GM12875 (cell line): ENCODE measurements around the gene RGS12.

ENCODE experiments used
- H3K4me3 ChIP-seq: one replicate; pipeline ENCODE4 v1.5.1; 2011; ENCODE audit warnings: low read depth, low read length, control low read depth
- TF ChIP-seq, protein P1 (sequence below): IDR thresholded peaks from 2 replicates; pipeline ENCODE4 v1.5.1; 2011; ENCODE audit warnings: low read depth, mild to moderate bottlenecking, control low read depth, inconsistent platforms, low read length, moderate library complexity, borderline replicate concordance; ENCODE audit not compliant: insufficient read depth

Gene RGS12

DNA sequence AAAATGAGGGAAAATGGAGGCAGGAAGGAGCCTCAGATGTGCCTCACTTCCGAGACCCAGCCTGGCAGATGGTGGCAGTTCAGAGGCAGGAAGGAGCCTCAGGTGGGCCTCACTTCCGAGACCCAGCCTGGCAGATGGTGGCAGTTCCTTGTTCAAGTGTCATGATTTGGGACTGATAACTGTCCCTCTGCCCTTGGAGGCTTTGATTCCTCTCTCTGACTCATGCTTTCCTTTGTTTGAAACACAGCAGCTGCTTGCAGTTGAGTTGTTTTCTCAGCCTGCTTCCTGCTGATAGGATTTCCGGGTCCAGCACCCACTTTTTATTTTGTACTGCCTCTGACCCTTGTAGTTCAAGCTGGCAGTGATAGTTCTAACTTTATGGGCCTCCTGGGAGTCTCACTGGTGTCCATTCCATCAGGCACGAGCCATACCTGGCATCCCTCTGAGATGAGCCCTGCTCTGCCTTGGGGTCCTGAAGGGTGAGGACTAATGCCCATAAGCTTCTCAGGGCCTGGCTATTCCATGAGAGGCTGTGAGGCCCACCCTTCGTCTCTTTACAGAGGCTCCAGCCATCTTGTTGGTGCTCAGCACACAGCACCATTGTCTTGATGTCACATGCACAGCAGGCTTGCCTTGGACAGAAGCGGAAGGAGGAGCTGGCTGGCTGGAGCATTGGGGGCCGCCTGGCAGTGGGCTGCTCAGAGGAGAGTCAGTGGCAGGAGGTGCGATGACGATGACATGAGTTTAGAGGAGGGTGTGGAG, 13.0 kb downstream of the RGS12 start:
- H3K4me3 ChIP-seq, result no peak overlapping the region
- TF ChIP-seq, protein P1, sequence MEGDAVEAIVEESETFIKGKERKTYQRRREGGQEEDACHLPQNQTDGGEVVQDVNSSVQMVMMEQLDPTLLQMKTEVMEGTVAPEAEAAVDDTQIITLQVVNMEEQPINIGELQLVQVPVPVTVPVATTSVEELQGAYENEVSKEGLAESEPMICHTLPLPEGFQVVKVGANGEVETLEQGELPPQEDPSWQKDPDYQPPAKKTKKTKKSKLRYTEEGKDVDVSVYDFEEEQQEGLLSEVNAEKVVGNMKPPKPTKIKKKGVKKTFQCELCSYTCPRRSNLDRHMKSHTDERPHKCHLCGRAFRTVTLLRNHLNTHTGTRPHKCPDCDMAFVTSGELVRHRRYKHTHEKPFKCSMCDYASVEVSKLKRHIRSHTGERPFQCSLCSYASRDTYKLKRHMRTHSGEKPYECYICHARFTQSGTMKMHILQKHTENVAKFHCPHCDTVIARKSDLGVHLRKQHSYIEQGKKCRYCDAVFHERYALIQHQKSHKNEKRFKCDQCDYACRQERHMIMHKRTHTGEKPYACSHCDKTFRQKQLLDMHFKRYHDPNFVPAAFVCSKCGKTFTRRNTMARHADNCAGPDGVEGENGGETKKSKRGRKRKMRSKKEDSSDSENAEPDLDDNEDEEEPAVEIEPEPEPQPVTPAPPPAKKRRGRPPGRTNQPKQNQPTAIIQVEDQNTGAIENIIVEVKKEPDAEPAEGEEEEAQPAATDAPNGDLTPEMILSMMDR, result no peak

DNA sequence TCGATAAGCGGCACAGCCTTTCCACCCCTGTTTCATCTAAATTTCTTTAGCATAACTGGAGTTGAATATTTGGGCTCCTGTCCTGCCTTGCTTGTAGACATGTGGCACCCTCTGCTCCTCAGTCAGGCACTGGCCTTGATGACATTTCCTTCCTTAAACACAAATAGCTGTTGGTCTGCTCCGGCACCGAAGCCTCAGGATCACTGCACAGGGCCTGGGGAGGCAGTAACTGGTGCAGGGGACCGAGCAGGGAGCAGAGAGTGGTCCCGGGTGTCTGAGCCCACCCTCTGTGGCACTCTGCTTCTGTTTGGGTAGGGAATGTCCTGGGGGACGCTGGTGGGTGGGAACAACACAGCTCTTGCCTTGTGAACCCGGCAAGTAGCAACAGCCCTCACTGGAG, 13.6 kb downstream of the RGS12 start:
- TF ChIP-seq, protein P1, result no peak
- H3K4me3 ChIP-seq, result no peak overlapping the region

DNA sequence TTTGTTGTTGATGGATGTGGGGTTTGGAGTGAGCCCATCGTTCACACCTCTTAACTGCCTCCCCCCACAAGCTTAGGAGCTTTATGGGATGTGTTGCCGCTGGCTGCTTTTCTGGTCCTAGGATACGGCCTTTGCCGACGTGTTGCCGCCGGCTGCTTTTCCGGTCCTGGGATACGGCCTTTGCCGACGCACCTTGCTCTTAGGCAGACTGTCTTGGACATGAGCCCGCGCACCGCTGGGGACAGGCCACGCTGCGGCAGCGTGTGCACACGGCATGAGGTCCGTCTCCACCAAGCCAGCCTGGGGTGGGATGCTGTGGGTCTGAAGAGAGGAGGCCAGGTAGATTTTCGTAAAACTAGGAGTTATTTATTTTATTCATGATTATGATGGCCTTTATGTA, 14.2 kb downstream of the RGS12 start:
- TF ChIP-seq, protein P1, result no peak
- no peak overlapping the region for H3K4me3 ChIP-seq

DNA sequence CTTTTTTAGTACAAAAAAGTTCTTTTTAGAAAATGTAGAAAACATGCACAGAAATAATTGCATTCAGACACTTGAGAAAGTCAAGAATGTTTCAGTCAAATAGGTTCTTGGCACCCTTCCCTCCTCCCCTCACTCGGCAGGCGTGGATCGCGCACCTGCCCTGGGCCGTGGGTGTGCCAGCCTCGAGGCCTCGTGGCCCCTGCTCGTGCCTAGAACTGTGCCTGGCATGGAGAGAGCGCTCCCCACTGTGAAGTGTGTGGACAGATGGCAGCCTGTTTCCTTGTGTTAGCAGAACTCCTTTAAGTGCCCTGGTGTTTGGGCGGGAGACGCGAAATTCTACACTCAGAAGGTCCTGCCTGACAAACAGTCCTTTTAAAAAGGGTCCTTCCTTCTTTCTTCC, 14.7 kb downstream of the RGS12 start:
- H3K4me3 ChIP-seq, result no peak overlapping the region
- TF ChIP-seq, protein P1, result no peak

DNA sequence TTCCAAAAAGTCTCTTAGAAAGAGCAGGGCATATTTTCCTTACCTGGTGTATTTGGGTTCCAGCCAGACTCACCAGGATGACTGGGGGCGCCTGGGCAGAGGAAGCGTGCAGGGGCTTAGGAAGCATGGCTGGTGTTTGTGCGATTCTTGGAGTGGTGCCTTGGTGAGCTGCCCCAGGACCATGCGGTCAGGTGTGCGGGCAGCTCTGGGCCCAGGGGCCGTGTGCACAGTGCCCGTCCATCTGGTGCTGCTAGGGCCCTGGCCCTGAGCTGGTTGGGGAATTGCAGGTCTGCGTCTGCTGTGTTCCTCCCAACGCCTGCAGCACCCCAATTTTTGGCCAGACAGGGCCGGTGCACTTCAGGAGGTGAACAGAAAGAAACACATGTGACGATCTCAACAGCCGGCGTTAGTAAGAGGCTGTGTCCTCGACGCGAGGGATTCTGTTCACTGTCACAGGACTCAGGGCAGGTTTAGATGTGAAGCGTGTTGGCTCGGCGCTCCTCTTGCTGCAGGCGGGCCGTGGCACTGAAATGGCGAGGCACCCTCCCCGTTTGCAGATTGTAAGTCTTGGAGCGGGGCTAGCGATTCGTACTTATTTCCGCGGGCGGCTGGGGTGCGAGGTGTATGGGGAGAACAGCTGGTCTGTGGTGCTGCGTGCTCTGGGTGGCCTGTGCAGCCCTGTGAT, 15.2 kb downstream of the RGS12 start:
- no peak overlapping the region for H3K4me3 ChIP-seq
- TF ChIP-seq, protein P1, result no peak

DNA sequence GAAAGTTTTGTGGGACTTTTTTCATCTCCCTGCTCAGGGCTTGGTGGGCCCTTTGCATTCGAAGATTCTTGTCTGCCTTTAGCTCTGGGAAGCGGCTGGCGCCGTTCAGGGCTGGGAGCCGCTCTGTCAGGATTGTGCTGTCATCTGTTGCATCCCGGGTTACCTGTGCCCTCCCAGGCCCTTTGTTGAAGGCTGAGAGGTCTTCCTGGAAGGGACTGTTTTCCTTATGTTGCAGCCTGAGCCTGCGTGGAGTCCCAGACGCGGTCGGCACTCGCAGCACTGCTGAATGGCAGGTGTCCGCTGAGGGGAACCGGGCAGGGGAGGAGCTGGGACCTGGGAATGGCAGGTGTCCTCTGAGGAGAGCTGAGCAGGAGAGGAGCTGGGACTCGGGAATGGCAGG, 15.9 kb downstream of the RGS12 start:
- TF ChIP-seq, protein P1, result no peak
- H3K4me3 ChIP-seq, result no peak overlapping the region
